Posterior vena cava (tissue), 2 donors: ENCODE data around the gene RPS14. TPM values are rescaled to one million over a fixed set of nuclear protein-coding genes. Genes with fewer than 3 reads are reported as not detected.

ENCODE experiments used
- DNase-seq: peaks from one replicate; pipeline ENCODE4 v3.0.0-alpha.2; 2020; ENCODE audit warnings: low spot score
- intact Hi-C, 2 donors: fragments of 100-400 bp; cut with DNase I; formaldehyde crosslinking; loops; one replicate each; pipeline versions ENCODE4 v1.14.1 to v1.14.2; 2022 to 2023
- long read RNA-seq, 2 donors: library from polyadenylated mRNA; unstranded; transcript quantifications; one replicate each; pipeline ENCODE4 v2.0.0, GENCODE V29; 2020 to 2021
- total RNA-seq, 2 donors: library from RNA; stranded (reverse); fragmentation: NEBNext Ultra II Directional; extraction: Animal tissue kit (Norgen Biotek cat#: 25700); gene quantifications; one replicate each; pipeline ENCODE4 v1.2.1, GENCODE V29; 2021
- donor health status: DM: yes; HTN: yes; CAD: no.
- donor health status: DM: yes; HTN: yes; CAD: no.

RPS14 gene
- 1,000 to 10,000 TPM; 1,337 to 1,411 TPM for total RNA-seq
- long read RNA-seq, donor 1, transcript RPS14-203 (5 exons, 569 nt), result major isoform, 173 of 185 reads
- long read RNA-seq, donor 1, partial matches to known transcripts, result 4 of 185 reads
- long read RNA-seq, donor 1, other reads (novel, unspliced or antisense), result 4 of 185 reads
- long read RNA-seq, donor 2, transcript RPS14-205 (3 exons, 3,119 nt), result minor isoform, 18 of 454 reads
- long read RNA-seq, donor 2, transcript RPS14-203 (5 exons, 569 nt), result major isoform, 389 of 454 reads
- long read RNA-seq, donor 2, partial matches to known transcripts, result 29 of 454 reads
- long read RNA-seq, donor 2, other reads (novel, unspliced or antisense), result 12 of 454 reads

- DNase-seq, result peak; percentile 97
Measured at GRCh38 chr5:150449517-150450339, at the start of gene RPS14. RPS14 (minus strand) TSS chr5:150449739; CDS start chr5:150447733, 2,006 bp downstream.

GRCh38 chr5:150498971-150499370 is 49.4 kb upstream of the RPS14 start:
- intact Hi-C loops, result no loop called here
- no peak for DNase-seq

More at GRCh38 chr5:150449517-150450339, at the start of gene RPS14:
- intact Hi-C loops, result no loop called here

- DNase-seq, result no peak
- intact Hi-C loops, result no loop called here
Measured at GRCh38 chr5:150498501-150498900, 49.0 kb upstream of the RPS14 start.

GRCh38 chr5:150497989-150498317 is 48.4 kb upstream of the RPS14 start:
- intact Hi-C loops, result no loop called here
- DNase-seq, result no peak

DNA sequence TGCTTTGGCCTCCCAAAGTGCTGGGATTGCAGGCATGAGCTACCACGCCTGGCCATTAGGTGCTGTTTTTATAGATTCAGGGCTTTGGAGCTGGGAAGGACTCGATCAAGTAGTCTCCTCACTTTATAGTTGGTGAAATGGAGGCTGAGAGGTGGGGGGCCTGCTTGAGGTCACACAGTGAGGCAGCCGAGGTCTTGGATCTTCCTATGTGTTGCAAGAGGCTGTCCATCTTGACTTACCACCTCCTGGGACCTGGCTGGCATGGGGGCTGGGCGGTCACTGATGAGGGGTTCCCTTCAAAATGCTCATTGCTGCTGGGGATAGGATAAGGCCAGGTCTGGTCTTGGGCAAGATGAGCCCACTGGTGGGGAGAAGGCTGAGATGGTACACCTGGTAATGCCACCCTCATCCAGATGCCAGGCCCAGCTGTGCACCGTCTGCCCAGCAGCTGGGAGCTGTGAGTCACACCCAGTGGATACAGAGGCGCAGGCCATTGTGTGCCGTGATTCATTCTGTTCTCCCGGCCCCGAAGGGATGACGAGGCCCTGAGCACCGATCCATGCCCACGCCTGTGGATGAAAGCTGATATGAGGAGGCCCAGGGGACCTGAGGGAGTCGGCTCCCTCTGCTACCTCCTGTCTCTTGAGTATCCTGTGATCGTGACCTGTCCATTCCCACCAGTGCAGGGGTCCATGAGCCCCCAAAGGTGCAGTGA is 47.9 kb upstream of the RPS14 start:
- DNase-seq, result peak; percentile 94
- intact Hi-C loops, result no loop called here

DNA sequence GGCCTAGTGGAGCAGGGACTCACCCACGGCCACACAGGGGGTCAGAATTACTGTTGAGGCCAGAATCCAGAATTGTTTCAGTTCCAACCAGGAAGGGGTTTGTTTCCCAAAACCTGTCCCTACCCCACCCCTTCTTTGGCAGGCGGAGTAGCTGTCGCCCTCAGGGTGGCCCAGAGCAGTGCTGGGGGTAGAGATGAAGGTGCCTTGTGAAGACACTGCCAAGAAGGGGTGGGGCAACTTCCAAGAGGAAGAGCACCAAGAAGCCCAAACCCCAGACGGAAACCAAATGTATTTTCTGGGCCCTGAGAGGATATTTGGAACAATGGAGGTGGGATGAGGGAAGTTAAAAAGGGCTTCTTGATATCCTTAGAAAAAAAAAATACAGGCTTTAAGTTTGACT is 47.0 kb upstream of the RPS14 start:
- intact Hi-C loops, result no loop called here
- no peak for DNase-seq

- intact Hi-C loops, result no loop called here
- DNase-seq, result no peak
Measured at GRCh38 chr5:150496098-150496497, 46.6 kb upstream of the RPS14 start.

- intact Hi-C loops, result no loop called here
- no peak for DNase-seq
Measured at GRCh38 chr5:150492621-150493020, 43.1 kb upstream of the RPS14 start.

DNA sequence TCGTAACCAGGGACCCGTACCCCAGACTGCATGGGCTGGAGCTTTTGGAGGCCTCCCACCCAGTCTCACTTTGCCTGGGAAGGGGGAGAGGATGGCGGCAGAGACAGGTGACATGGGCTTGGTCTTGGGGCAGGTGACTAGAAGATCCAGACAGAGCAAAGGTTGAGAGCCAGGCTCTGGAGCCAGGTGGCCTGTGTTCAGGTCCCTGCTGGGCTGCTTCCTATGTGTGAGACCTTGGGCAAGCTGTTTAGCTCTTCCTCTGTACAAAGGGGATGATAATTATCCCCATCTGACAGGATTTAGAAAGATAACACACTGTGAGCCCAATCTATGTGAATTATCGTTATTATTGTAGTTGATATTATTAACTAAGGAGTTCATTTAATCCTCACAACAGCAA is 42.3 kb upstream of the RPS14 start:
- intact Hi-C loops, result loop anchor here in 1 of 2 donors (2.0 kb wide), 1 partner anchor 29 kb away; no protein-coding TSS in a partner anchor
- no peak for DNase-seq

- intact Hi-C loops, result loop anchor here in 1 of 2 donors (2.0 kb wide), 1 partner anchor 30 kb away; no protein-coding TSS in a partner anchor
Measured at GRCh38 chr5:150490754-150491153, 41.2 kb upstream of the RPS14 start.

DNA sequence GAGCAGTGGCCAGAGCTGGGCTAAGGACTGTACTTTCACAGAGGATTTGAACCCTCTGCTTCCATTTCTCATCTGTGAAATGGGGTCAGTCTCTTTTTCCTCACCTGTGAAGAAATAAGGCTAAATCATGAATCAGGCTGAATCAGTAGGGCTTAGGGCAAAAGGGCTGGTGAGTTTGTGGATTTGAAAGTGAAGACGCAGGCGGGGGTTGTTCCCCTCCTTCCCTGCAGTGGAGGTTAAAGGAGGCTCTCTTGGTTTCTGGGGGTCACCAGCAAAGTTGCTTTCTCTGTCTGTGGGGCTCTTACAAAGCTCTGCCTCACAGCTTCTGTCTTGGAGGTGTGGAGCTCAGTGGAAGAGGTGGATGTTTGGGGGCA is 40.7 kb upstream of the RPS14 start:
- intact Hi-C loops, result loop anchor here in 1 of 2 donors (2.0 kb wide), 1 partner anchor 31 kb away; no protein-coding TSS in a partner anchor
- no peak for DNase-seq

More at GRCh38 chr5:150490754-150491153, 41.2 kb upstream of the RPS14 start:
- DNase-seq, result no peak

GRCh38 chr5:150489360-150490295 is 40.1 kb upstream of the RPS14 start:
- DNase-seq, result no peak
- intact Hi-C loops, result loop anchor here (2.0 to 5.0 kb wide), 2 partner anchors 31 to 33 kb away; no protein-coding TSS in a partner anchor

DNA sequence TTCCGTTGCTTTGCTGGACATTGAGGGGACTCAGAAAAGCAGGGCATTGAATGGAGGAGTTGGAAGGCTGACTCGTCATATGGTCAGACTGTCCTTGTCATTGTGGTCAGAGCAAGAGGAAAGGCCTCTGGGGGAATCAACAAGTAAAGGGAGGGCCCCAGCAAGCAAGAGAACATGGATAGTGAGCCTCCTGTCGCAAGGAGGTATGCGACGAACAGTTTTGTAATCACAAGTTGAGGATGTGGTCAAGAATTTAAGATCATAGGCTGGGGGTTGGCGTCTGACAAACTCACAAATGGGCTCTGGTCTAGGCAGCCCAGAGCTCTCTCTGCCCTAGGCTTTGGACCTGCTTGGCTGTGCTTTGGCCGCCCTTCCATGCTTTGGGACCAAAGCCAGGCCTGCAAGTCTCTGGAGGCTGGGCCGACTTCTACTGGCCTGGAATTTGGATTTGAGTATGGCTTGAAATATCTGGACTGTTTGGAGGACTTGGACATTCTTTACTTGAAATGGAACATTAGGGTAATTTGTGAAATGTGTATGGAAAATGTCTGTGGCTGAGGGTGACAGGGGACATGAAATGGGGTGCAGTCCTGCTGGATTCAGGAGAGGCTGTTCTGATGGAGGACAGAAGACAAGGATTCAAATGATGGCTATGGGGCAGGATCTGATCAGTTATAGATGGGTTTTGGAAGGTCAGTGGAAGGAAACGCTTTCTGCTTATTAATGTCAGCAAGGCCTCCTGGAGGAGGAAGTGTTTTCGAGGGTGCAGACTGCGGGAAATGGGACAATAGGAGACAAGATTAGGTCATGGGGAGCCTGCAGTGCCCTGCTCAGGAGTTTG is 39.2 kb upstream of the RPS14 start:
- intact Hi-C loops, result loop anchor here in 1 of 2 donors (5.0 kb wide), 1 partner anchor 34 kb away; no protein-coding TSS in a partner anchor
- peak; percentile 91 for DNase-seq

DNA sequence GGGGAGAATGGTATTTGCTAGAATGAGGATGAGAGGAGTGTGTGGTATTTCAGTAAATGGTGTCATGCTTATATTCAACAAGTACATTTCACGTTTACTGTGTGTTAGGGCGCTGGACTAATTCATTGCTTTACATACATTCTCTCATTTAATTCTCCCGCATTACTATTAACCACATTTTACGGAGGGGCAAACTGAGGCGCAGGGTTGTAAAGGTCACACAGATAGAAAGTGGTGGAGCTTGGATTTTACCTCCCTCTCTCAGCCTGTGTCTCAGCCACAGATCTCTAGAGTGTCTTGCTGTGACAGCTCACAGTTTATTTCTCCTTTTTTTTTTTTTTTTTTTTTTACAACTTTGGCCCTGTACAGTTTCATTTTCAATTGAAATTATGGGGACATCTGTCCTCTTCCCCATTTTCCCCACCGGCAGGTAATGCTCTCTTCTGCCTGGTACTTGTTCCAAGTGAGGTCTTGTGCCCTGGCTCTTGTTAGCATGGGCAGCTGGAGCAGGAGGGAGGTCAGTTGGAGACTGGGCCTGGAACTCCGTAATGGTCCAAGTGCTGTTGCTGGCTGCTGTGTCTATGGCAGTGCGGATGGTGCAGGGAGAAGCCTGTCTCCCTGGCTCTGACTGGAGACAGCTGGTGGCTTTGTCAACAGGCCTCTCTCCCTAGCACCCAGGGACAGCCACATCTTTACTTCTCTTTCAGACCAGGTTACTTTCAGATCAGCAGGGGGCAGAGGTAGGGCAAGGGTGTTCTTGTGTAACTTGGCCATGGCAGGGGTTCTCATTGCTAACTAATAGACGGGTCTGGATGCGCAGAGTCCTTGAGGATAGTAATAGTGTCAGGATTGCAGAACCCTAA is 37.9 kb upstream of the RPS14 start:
- no peak for DNase-seq
- intact Hi-C loops, result loop anchor here in 1 of 2 donors (5.0 kb wide), 1 partner anchor 35 kb away; no protein-coding TSS in a partner anchor

DNA sequence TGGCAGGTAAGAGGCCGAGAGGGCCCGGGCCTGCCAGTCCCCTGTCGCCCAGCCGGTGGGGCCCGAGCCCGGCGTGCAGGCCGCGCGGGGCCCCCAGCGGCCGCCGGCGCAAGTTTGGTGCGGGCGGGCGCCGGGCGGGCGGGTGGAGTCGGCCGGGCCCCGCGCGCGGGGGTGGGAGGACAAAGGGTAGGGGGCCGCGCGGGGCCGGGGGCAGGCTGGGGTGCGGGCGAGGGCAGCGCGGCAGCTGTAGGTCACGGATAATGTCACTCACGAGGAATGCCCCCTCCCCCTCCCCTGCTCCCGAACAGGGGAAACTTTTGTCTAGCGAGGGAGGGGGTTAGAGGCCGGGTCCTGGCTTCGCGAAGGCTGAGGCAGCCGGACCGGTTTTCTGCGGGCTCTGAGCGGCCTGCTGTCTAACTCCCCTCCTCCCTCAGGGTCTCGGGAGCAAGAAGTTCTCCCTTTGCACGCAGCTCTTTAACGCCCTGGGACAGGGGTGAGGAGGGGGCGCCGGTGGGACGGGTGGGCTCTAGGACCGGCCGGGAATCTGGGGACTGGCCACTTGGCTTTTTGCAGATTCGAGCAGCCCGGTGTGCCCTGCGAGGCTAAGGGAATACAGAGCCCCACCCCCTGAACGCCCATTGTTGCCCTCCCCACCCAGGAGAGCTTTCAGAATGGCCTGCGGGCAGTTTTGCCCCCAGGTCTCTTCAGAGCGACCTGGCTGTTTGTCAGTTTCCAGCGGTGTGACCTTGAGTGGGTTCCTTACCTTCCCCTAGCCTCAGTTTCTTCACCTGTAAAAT is 37.1 kb upstream of the RPS14 start:
- DNase-seq, result peak; percentile 82
- intact Hi-C loops, result loop anchor here in 1 of 2 donors (5.0 kb wide), 1 partner anchor 36 kb away; no protein-coding TSS in a partner anchor
